ENCODE data around the gene CPM. TPM values are rescaled to one million over a fixed set of nuclear protein-coding genes. Genes with fewer than 3 reads are reported as not detected.

Gene CPM
- total RNA-seq, 1 donor from 2014 or later = 0.67 TPM

DNA sequence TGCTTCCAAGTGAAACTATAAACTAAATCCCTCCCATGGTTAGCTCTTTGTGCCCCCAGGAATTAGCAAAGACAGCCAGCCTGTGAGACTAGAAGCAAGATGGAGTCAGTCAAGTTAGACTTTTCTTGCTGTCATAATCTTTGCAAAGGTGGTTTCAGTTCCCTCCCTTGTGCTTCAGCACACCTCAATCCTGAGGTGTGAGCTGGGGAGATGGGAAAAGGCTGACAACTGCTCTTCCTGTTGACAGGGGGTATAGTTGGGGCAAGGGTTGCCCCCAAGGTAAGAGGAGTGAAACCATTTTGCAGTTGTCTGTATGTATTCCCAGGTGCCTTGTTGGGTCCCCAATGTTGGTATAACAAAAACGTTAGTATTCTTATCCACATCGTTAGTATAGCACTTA, 12.3 kb upstream of the CPM start:
- H3K27ac Mint-ChIP-seq (ENCODE audit: unreplicated experiment) = no peak overlapping the region
- peaks cover 19% of the 10 kb centered on the region for H3K27me3 Mint-ChIP-seq (ENCODE audit: low read depth)
- no peaks in the 10 kb centered on the region for H3K4me1 Mint-ChIP-seq (ENCODE audit: low read depth)
- TF ChIP-seq, protein P1, sequence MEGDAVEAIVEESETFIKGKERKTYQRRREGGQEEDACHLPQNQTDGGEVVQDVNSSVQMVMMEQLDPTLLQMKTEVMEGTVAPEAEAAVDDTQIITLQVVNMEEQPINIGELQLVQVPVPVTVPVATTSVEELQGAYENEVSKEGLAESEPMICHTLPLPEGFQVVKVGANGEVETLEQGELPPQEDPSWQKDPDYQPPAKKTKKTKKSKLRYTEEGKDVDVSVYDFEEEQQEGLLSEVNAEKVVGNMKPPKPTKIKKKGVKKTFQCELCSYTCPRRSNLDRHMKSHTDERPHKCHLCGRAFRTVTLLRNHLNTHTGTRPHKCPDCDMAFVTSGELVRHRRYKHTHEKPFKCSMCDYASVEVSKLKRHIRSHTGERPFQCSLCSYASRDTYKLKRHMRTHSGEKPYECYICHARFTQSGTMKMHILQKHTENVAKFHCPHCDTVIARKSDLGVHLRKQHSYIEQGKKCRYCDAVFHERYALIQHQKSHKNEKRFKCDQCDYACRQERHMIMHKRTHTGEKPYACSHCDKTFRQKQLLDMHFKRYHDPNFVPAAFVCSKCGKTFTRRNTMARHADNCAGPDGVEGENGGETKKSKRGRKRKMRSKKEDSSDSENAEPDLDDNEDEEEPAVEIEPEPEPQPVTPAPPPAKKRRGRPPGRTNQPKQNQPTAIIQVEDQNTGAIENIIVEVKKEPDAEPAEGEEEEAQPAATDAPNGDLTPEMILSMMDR (IDR thresholded peaks at IDR 0.05) = no peak
- no peak for DNase-seq (ENCODE audit: low spot score)
- no peak overlapping the region for H3K4me3 Mint-ChIP-seq (ENCODE audit: unreplicated experiment)
- peaks cover 2% of the 10 kb centered on the region for H3K36me3 Mint-ChIP-seq (ENCODE audit: low read depth)
- H3K9me3 Mint-ChIP-seq (ENCODE audit: low read depth) = no peaks in the 10 kb centered on the region

DNA sequence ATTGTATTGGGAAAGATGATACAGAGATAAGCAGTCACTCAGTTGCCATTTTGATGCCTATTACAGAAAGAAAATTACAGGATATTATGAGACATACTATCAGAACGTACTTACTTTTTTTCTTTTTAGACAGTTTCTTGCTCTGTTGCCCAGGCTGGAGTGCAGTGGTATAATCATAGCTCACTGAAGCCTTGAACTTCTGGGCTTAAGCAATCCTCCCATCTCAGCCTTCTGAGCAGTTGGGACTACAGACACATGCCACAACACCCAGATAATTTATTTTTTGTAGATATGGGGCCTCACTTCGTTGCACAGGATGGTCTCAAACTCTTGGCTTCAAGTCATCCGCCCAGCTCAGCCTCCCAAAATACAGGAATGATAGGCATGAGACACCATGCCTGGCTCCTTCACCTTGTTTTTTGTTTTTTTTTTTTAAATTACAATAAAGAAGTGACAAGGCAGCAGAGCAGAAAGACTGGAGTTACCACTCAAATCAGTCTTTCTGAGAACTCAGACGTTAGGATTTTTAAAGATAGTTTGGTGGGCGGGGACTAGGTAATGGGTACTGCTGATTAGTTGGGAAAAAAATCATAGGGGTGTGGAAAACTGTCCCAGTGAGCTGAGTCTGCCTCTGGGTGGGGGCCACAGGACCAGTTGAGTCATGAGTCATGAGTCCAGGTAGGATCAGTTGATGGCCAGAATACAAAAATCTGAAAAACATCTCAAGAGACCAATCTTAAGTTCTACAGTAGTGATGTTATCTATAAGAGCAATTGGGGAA, 11.5 kb upstream of the CPM start:
- Mint-ChIP-seq H3K36me3 (ENCODE audit: low read depth) (peaks cover 2% of the 10 kb centered on the region), H3K27ac (ENCODE audit: unreplicated experiment) (no peak overlapping the region), H3K4me1 (ENCODE audit: low read depth) (no peaks in the 10 kb centered on the region)

DNA sequence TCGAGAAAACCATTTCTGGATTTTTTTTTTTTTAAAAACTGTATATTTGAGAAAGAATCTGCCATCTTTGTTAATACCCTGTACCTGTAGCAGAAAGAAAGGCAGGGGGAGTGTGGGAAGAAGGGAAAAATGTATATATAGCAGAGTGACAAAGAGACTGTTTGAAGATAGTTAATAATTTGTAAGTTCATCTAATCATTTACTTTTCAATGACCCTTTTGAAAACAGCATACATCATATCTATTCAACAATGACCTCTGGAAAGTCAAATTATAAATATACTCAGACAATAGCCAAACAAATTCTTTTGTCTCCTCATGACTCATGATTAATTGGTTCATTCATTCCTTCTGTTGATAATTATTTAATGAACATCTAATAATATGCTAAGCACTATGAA, 10.9 kb upstream of the CPM start:
- H3K4me3 Mint-ChIP-seq (ENCODE audit: unreplicated experiment) = no peak overlapping the region
- H3K4me1 Mint-ChIP-seq (ENCODE audit: low read depth) = no peaks in the 10 kb centered on the region
- no peaks in the 10 kb centered on the region for H3K9me3 Mint-ChIP-seq (ENCODE audit: low read depth)
- no peak overlapping the region for H3K27ac Mint-ChIP-seq (ENCODE audit: unreplicated experiment)
- no peak for DNase-seq (ENCODE audit: low spot score)
- TF ChIP-seq, protein P1 (IDR thresholded peaks at IDR 0.05) = no peak
- peaks cover 2% of the 10 kb centered on the region for H3K36me3 Mint-ChIP-seq (ENCODE audit: low read depth)
- H3K27me3 Mint-ChIP-seq (ENCODE audit: low read depth) = peaks cover 20% of the 10 kb centered on the region

More for the DNA sequence above, 11.5 kb upstream of the CPM start:
- no peaks in the 10 kb centered on the region for H3K9me3 Mint-ChIP-seq (ENCODE audit: low read depth)
- TF ChIP-seq, protein P1 (IDR thresholded peaks at IDR 0.05) = no peak
- H3K4me3 Mint-ChIP-seq (ENCODE audit: unreplicated experiment) = no peak overlapping the region
- DNase-seq (ENCODE audit: low spot score) = no peak
- peaks cover 20% of the 10 kb centered on the region for H3K27me3 Mint-ChIP-seq (ENCODE audit: low read depth)

DNA sequence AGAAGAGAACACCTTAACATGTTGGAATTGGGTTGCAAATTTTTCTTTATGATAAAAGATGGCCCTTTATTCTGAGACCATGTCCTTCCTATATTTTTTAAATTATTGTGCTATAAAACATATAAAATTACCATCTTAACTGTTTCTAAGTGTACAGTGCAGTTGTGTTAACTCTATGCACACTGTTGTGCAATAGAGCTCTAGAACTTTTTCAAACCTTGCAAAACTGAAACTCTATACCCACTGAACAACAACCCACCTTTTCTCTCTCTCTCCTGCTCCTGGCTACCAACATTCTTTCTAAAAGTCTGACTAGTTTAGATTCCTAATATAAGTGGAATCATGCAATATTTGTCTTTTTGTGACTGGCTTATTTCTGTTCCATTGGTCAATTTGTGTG, 7.8 kb upstream of the CPM start:
- H3K27ac Mint-ChIP-seq (ENCODE audit: unreplicated experiment) = no peak overlapping the region
- H3K9me3 Mint-ChIP-seq (ENCODE audit: low read depth) = no peaks in the 10 kb centered on the region
- H3K4me3 Mint-ChIP-seq (ENCODE audit: unreplicated experiment) = no peak overlapping the region
- no peaks in the 10 kb centered on the region for H3K4me1 Mint-ChIP-seq (ENCODE audit: low read depth)
- peaks cover 31% of the 10 kb centered on the region for H3K27me3 Mint-ChIP-seq (ENCODE audit: low read depth)
- TF ChIP-seq, protein P1 (IDR thresholded peaks at IDR 0.05) = no peak
- DNase-seq (ENCODE audit: low spot score) = no peak
- peaks cover 2% of the 10 kb centered on the region for H3K36me3 Mint-ChIP-seq (ENCODE audit: low read depth)

DNA sequence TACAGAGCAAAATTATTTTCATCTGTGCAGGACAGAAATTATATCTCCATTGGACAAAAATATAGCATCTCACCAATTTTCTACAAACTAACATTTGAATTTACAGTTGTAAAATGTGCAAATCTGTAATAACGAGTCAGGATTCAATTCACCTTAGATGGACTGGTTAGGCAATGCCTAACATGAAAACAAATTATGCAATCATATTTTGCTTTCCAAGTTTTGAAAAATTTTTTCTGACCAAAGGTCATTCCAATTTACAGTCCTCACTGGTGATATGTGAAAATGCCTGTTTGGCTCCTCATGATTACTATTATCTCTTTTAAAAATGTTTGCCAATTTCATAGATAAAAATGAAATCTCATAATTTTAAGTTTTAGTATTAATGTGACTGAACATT, 6.5 kb upstream of the CPM start:
- TF ChIP-seq, protein P1 (IDR thresholded peaks at IDR 0.05) = no peak
- Mint-ChIP-seq H3K36me3 (ENCODE audit: low read depth) (peaks cover 3% of the 10 kb centered on the region), H3K9me3 (ENCODE audit: low read depth) (no peaks in the 10 kb centered on the region), H3K4me3 (ENCODE audit: unreplicated experiment) (no peak overlapping the region), H3K4me1 (ENCODE audit: low read depth) (no peaks in the 10 kb centered on the region), H3K27ac (ENCODE audit: unreplicated experiment) (no peak overlapping the region), H3K27me3 (ENCODE audit: low read depth) (peaks cover 36% of the 10 kb centered on the region)
- no peak for DNase-seq (ENCODE audit: low spot score)
